Measurements from ENCODE around the gene BPIFB1. TPM values are rescaled to one million over a fixed set of nuclear protein-coding genes. Genes with fewer than 3 reads are reported as not detected.

BPIFB1 gene
- total RNA-seq, 1 donor from 2014 or later, result not detected

DNA sequence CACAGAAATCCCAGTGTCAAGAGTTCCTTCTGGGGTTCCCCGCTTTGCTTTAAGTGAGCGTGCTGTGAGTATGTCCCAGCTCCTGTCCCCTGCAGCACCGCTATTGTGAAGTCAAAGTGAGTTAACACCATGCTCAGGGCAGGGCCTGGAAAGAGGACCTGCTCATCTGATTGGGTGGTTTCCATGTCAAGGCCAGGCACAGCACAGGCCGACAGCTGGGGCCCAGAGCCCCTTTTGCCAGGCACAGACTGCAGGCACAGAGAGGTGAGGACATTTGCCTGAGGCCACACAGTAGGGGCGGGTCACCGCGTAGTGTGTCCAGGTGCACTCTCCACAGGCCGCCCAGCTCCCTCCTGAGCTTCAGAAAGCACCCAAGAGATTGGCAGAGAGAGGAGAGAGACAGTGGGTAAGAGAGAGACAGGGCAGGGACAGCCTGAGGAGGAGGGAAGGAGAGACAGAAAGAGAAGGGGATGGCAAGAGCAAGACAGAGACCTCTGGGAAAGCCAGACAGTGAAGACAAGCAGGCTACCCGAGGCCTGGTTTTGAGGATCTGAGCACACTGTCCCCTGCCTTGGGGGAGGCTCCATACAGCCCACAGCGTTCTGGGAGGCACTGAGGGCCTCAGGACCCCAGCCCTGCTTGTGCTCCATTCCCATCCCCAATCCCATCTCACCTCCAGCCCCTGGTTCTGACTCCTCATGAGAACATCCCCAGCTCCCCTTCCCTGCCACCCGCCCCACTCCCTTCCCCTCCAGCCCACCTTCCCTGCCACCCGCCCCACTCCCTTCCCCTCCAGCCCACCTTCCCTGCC lies 6.5 kb upstream of the BPIFB1 start:
- Mint-ChIP-seq H3K4me3 (no peak overlapping the region), H3K27ac (peak overlapping the region; percentile 61), H3K9me3 (no peaks in the 10 kb centered on the region), H3K36me3 (no peaks in the 10 kb centered on the region), H3K4me1 (peaks cover 10% of the 10 kb centered on the region), H3K27me3 (ENCODE audit: insufficient read depth, low read depth) (peaks cover 23% of the 10 kb centered on the region)
- TF ChIP-seq EZH2phosphoT487 (IDR thresholded peaks at IDR 0.05) (no peak), CTCF (IDR thresholded peaks at IDR 0.05) (no peak), EZH2 (IDR thresholded peaks at IDR 0.05) (no peak)
- H4K20me1 ChIP-seq (ENCODE audit: low read depth), result no peaks in the 10 kb centered on the region
- no peak overlapping the region for H3K9ac ChIP-seq
- H3K4me1 ChIP-seq, result peaks cover 13% of the 10 kb centered on the region
- no peaks in the 10 kb centered on the region for H3K27me3 ChIP-seq
- DNase-seq (ENCODE audit: low spot score), result no peak
- no peaks in the 10 kb centered on the region for H3F3A ChIP-seq (ENCODE audit: low read depth)
- no peaks in the 10 kb centered on the region for H3K9me3 ChIP-seq (ENCODE audit: low read depth)
- no peak overlapping the region for H3K4me2 ChIP-seq
- no peaks in the 10 kb centered on the region for H3K79me2 ChIP-seq (ENCODE audit: low read depth)
- no peaks in the 10 kb centered on the region for H3K36me3 ChIP-seq
- H3K27ac ChIP-seq, result no peak overlapping the region
- no peak overlapping the region for H3K4me3 ChIP-seq
- H2AFZ ChIP-seq (replicated peaks), result no peak overlapping the region

DNA sequence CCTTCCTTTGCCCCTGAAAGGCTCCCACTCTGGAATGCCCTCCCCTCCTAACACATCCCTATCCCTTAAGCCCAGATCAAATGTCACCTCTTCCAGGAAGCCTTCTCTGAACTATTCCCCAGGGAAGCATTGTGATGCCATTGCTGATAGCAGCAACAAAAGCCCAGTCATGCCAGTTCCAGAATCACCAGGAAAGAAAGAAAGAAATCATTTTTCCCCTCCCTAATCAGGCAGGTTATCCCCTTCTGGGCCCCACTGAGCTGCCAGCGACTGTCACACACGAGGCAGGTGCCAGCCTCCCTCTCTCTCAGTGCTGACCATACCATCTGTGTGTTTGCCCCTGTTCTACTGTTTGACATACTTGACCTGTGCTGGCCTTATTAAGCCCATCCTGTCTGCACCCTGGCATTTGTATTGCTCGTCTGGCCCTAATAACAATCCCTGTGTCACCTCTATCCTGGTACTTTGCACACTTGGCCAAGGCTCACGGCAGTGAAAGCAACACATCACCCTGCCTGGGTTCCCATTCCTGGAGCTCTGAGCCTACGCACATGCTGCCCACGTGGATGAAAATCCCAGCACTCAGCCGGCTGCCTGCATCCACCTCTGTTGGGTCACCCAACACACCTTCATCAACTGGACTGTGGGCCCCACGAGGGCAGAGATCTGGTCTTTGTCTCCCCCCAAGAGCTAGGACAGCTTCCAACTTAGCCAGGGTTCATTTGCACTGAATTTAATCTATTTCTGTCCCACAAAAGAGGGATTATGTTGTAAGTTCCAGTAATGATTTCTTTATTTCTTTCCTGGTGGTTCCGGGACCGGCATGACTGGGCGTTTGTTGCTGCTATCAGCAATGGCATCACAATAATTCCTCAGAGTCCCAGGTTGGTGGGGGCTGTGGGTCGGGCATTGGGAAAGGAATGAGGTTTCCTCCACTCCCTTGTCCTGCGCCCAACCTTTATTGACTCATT lies 5.3 kb upstream of the BPIFB1 start:
- peak; percentile 33 for DNase-seq (ENCODE audit: low spot score)
- peak overlapping the region; percentile 20 for H3K4me2 ChIP-seq
- no peak overlapping the region for H3K4me3 ChIP-seq

GRCh38 chr20:33278700-33279099 lies 4.3 kb upstream of the BPIFB1 start:
- TF ChIP-seq EZH2 (IDR thresholded peaks at IDR 0.05) (no peak), EZH2phosphoT487 (IDR thresholded peaks at IDR 0.05) (no peak), CTCF (IDR thresholded peaks at IDR 0.05) (no peak)
- no peaks in the 10 kb centered on the region for H4K20me1 ChIP-seq (ENCODE audit: low read depth)
- Mint-ChIP-seq H3K36me3 (no peaks in the 10 kb centered on the region), H3K27ac (no peak overlapping the region), H3K27me3 (ENCODE audit: insufficient read depth, low read depth) (peaks cover 18% of the 10 kb centered on the region), H3K4me1 (peaks cover 10% of the 10 kb centered on the region), H3K4me3 (no peak overlapping the region), H3K9me3 (no peaks in the 10 kb centered on the region)
- no peaks in the 10 kb centered on the region for H3K27me3 ChIP-seq
- no peak overlapping the region for H3K9ac ChIP-seq
- H3K79me2 ChIP-seq (ENCODE audit: low read depth), result no peaks in the 10 kb centered on the region
- DNase-seq (ENCODE audit: low spot score), result no peak
- H3K27ac ChIP-seq, result no peak overlapping the region
- no peak overlapping the region for H2AFZ ChIP-seq (replicated peaks)
- no peak overlapping the region for H3K4me2 ChIP-seq
- H3K4me3 ChIP-seq, result no peak overlapping the region
- H3F3A ChIP-seq (ENCODE audit: low read depth), result no peaks in the 10 kb centered on the region
- H3K9me3 ChIP-seq (ENCODE audit: low read depth), result no peaks in the 10 kb centered on the region
- peaks cover 13% of the 10 kb centered on the region for H3K4me1 ChIP-seq
- no peaks in the 10 kb centered on the region for H3K36me3 ChIP-seq

More for the DNA sequence above, 5.3 kb upstream of the BPIFB1 start:
- Mint-ChIP-seq H3K27me3 (ENCODE audit: insufficient read depth, low read depth) (peaks cover 21% of the 10 kb centered on the region), H3K4me3 (peak overlapping the region; percentile 68), H3K9me3 (no peaks in the 10 kb centered on the region), H3K4me1 (peaks cover 10% of the 10 kb centered on the region), H3K36me3 (no peaks in the 10 kb centered on the region), H3K27ac (peak overlapping the region; percentile 89)
- no peaks in the 10 kb centered on the region for H4K20me1 ChIP-seq (ENCODE audit: low read depth)
- H3F3A ChIP-seq (ENCODE audit: low read depth), result no peaks in the 10 kb centered on the region
- TF ChIP-seq EZH2 (IDR thresholded peaks at IDR 0.05) (no peak), EZH2phosphoT487 (IDR thresholded peaks at IDR 0.05) (no peak), CTCF (IDR thresholded peaks at IDR 0.05) (no peak)
- peaks cover 13% of the 10 kb centered on the region for H3K4me1 ChIP-seq
- no peak overlapping the region for H3K27ac ChIP-seq
- H3K9me3 ChIP-seq (ENCODE audit: low read depth), result no peaks in the 10 kb centered on the region
- H3K79me2 ChIP-seq (ENCODE audit: low read depth), result no peaks in the 10 kb centered on the region
- H2AFZ ChIP-seq (replicated peaks), result peak overlapping the region; percentile 55
- H3K36me3 ChIP-seq, result no peaks in the 10 kb centered on the region
- H3K27me3 ChIP-seq, result no peaks in the 10 kb centered on the region
- H3K9ac ChIP-seq, result no peak overlapping the region

Measured in neural progenitor cell (in vitro differentiated cells).